CD14-positive monocyte (primary cell): ENCODE measurements around the gene SEMA3E. TPM values are rescaled to one million over a fixed set of nuclear protein-coding genes. Genes with fewer than 3 reads are reported as not detected.
A peak's percentile ranks its signal among the peaks of the same experiment; 100 is the strongest.

Source experiments
- DNase-seq, 3 donors: peaks; one replicate each; pipeline ENCODE4 v3.0.0-alpha.2; 2011 to 2022
- H2AFZ ChIP-seq: 2 replicates; pipeline ENCODE4 v1.6.0; 2012; ENCODE audit warnings: mild to moderate bottlenecking, low read depth, low read length, inconsistent platforms; ENCODE audit not compliant: insufficient read depth, poor library complexity, severe bottlenecking
- H3K27ac ChIP-seq, 2 donors: 1 replicate in 1 of 2; 2 replicates in 1 of 2; pipeline ENCODE4 v1.5.1; 2012 to 2013; ENCODE audit warnings: low read length in 2 of 2, control low read depth in 1 of 2, inconsistent platforms in 1 of 2, low read depth in 1 of 2, mild to moderate bottlenecking in 1 of 2
- H3K27me3 ChIP-seq, 2 donors: one replicate each; pipeline versions ENCODE4 v1.6.0 to v1.6.1; 2011 to 2013; ENCODE audit warnings: low read length in 2 of 2; ENCODE audit not compliant: control insufficient read depth in 2 of 2, insufficient read depth in 2 of 2
- H3K36me3 ChIP-seq, 2 donors: replicated peaks in 1 of 2; 1 replicate in 1 of 2; 2 replicates in 1 of 2; pipeline versions ENCODE4 v1.5.1 to v1.6.1; 2012 to 2013; ENCODE audit warnings: low read length in 2 of 2, control low read depth in 1 of 2, inconsistent platforms in 1 of 2, mild to moderate bottlenecking in 1 of 2; ENCODE audit not compliant: insufficient read depth in 2 of 2, control insufficient read depth in 1 of 2
- H3K4me1 ChIP-seq, 2 donors: 1 replicate in 1 of 2; 2 replicates in 1 of 2; pipeline versions ENCODE4 v1.5.1 to v1.6.1; 2012 to 2013; ENCODE audit warnings: low read length in 2 of 2, control low read depth in 1 of 2, inconsistent platforms in 1 of 2, mild to moderate bottlenecking in 1 of 2, moderate library complexity in 1 of 2; ENCODE audit not compliant: insufficient read depth in 2 of 2, control insufficient read depth in 1 of 2
- H3K4me2 ChIP-seq: replicated peaks from 2 replicates; pipeline ENCODE3; 2012; ENCODE audit warnings: low read length, moderate library complexity, mild to moderate bottlenecking; ENCODE audit not compliant: poor library complexity, severe bottlenecking; ENCODE audit errors: extremely low read depth
- H3K4me3 ChIP-seq, 3 experiments: fragments of 200-600 bp in 1 of 3; sonication (generic) in 1 of 3; replicated peaks in 1 of 3; 1 replicate in 2 of 3; 2 replicates in 1 of 3; pipeline ENCODE4 v1.5.1; 2011 to 2013; ENCODE audit warnings: low read length in 3 of 3, mild to moderate bottlenecking in 3 of 3, control low read depth in 2 of 3, low read depth in 2 of 3, inconsistent platforms in 1 of 3, moderate library complexity in 1 of 3
- H3K79me2 ChIP-seq: 2 replicates; pipeline ENCODE4 v1.6.0; 2012; ENCODE audit warnings: mild to moderate bottlenecking, control low read depth, inconsistent platforms, low read length, moderate library complexity; ENCODE audit not compliant: insufficient read depth
- H3K9ac ChIP-seq: 2 replicates; pipeline ENCODE4 v1.6.0; 2017; ENCODE audit warnings: low read length, mild to moderate bottlenecking; ENCODE audit not compliant: insufficient read depth, poor library complexity, severe bottlenecking
- H3K9me3 ChIP-seq, 2 donors: replicated peaks in 1 of 2; 1 replicate in 1 of 2; 2 replicates in 1 of 2; pipeline versions ENCODE4 v1.5.1 to v1.6.1; 2012 to 2013; ENCODE audit warnings: low read length in 2 of 2, control low read depth in 1 of 2; ENCODE audit not compliant: control insufficient read depth in 1 of 2, insufficient read depth in 1 of 2
- H4K20me1 ChIP-seq: 2 replicates; pipeline ENCODE4 v1.6.0; 2012; ENCODE audit warnings: mild to moderate bottlenecking, low read length, control low read depth, moderate library complexity; ENCODE audit not compliant: insufficient read depth
- H3K27ac Mint-ChIP-seq, 7 donors: one replicate each; pipeline ENCODE4 v1.8.0; 2020; ENCODE audit warnings: mild to moderate bottlenecking in 7 of 7, mixed read lengths in 7 of 7, moderate library complexity in 6 of 7, inconsistent platforms in 2 of 7
- H3K27me3 Mint-ChIP-seq, 3 donors: one replicate each; pipeline ENCODE4 v1.8.0; 2021 to 2022; ENCODE audit warnings: low read depth in 3 of 3, mild to moderate bottlenecking in 3 of 3, mixed read lengths in 3 of 3, moderate library complexity in 3 of 3, inconsistent platforms in 1 of 3
- H3K36me3 Mint-ChIP-seq, 2 donors: one replicate each; pipeline ENCODE4 v1.8.0; 2020; ENCODE audit warnings: mixed read lengths in 2 of 2, inconsistent platforms in 1 of 2, mild to moderate bottlenecking in 1 of 2
- H3K4me1 Mint-ChIP-seq: one replicate; pipeline ENCODE4 v1.8.0; 2020; ENCODE audit warnings: mild to moderate bottlenecking, mixed read lengths
- H3K4me3 Mint-ChIP-seq, 2 donors: one replicate each; pipeline ENCODE4 v1.8.0; 2020; ENCODE audit warnings: mild to moderate bottlenecking in 2 of 2, mixed read lengths in 2 of 2, moderate library complexity in 1 of 2
- H3K9me3 Mint-ChIP-seq, 7 donors: one replicate each; pipeline ENCODE4 v1.8.0; 2020 to 2022; ENCODE audit warnings: mixed read lengths in 7 of 7, mild to moderate bottlenecking in 6 of 7, moderate library complexity in 6 of 7, inconsistent platforms in 2 of 7
- WGBS: methylation state at CpG from one replicate; pipeline ENCODE4 v1.1.5; 2013; ENCODE audit warnings: missing lambda C conversion rate; ENCODE audit not compliant: insufficient coverage; 5-methylcytosine and 5-hydroxymethylcytosine counted together
- intact Hi-C, 2 donors: fragments of 100-400 bp; cut with micrococcal nuclease; formaldehyde crosslinking; loops; one replicate each; pipeline versions ENCODE4 v1.15.0 to v1.15.1; 2023
- polyA plus RNA-seq, 3 donors: library from polyadenylated mRNA; depleted of rRNA in 1 of 3; unstranded in 2 of 3; stranded (reverse) in 1 of 3; fragments of 300-500 nt in 2 of 3; fragments of >200 nt in 1 of 3; fragmentation: Illumina TruSeq in 2 of 3; gene quantifications; 1 replicate in 2 of 3; 2 replicates in 1 of 3; pipeline ENCODE4 v1.2.3, GENCODE V29; 2012 to 2021
- TF ChIP-seq, protein P1 (sequence below): fragments of 200-600 bp; IDR thresholded peaks from one replicate; pipeline ENCODE4 v1.8.0; 2022; ENCODE audit warnings: antibody characterized with exemption, mild to moderate bottlenecking

The SEMA3E gene
- polyA plus RNA-seq, 3 donors = not detected

DNA sequence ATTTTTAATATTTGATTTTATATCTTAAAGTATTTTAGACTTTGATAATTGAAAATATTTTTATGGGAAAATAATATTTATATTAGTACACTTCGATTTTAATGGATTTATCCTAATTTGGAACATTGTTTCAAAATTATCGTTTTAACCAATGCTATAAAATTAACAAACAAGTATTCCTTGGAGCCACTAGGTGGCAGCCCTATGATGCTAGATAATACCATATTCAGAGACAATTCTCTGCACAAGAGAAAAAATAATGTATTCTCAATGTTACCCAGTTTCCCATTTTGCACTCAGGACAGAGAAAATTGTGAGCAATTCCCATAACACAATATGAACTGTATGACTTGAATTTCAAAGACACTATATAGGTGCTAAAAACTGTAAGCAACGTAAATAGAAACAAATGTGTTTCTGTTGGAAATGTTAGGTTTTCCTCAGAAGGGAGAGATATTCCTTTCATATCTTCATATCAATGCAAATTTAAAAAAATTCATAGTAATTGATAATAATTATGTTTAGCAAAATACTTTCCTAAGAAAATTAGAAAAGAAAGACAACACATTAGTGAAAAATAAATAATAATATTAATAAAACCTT, 237.8 kb downstream of the SEMA3E start:
- no peaks in the 10 kb centered on the region for H4K20me1 ChIP-seq
- intact Hi-C loops = no loop called here

DNA sequence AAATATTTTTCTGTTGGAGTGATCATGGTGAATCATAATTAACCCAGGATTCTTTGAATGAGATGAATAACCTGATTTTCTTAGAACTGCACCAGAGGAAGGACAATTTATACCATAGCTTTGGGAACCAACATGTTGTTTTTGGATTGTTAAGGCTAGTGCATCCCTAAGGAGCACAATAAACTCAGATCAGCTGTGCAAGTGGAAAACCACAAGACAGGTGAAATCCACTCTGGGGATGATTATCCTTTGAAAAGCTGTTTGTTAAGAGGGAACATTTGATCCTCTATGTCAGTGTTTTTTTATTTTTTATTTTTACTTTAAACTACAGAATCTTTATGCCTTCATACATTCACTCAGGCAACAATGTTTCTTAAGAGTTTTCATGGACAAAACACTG, 254.2 kb downstream of the SEMA3E start:
- no peak overlapping the region for H3K27ac Mint-ChIP-seq
- no peaks in the 10 kb centered on the region for H3K79me2 ChIP-seq
- intact Hi-C loops = no loop called here
- no peaks in the 10 kb centered on the region for H3K36me3 ChIP-seq
- no peak overlapping the region for H2AFZ ChIP-seq
- H3K9me3 ChIP-seq = no peaks in the 10 kb centered on the region
- H4K20me1 ChIP-seq = no peaks in the 10 kb centered on the region
- TF ChIP-seq, protein P1, sequence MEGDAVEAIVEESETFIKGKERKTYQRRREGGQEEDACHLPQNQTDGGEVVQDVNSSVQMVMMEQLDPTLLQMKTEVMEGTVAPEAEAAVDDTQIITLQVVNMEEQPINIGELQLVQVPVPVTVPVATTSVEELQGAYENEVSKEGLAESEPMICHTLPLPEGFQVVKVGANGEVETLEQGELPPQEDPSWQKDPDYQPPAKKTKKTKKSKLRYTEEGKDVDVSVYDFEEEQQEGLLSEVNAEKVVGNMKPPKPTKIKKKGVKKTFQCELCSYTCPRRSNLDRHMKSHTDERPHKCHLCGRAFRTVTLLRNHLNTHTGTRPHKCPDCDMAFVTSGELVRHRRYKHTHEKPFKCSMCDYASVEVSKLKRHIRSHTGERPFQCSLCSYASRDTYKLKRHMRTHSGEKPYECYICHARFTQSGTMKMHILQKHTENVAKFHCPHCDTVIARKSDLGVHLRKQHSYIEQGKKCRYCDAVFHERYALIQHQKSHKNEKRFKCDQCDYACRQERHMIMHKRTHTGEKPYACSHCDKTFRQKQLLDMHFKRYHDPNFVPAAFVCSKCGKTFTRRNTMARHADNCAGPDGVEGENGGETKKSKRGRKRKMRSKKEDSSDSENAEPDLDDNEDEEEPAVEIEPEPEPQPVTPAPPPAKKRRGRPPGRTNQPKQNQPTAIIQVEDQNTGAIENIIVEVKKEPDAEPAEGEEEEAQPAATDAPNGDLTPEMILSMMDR = no peak
- no peak overlapping the region for H3K27ac ChIP-seq
- no peak overlapping the region for H3K4me2 ChIP-seq
- no peaks in the 10 kb centered on the region for H3K4me1 ChIP-seq
- no peaks in the 10 kb centered on the region for H3K4me1 Mint-ChIP-seq
- no peak overlapping the region for H3K4me3 Mint-ChIP-seq
- H3K36me3 Mint-ChIP-seq = no peaks in the 10 kb centered on the region
- no peaks in the 10 kb centered on the region for H3K9me3 Mint-ChIP-seq
- no peaks in the 10 kb centered on the region for H3K27me3 Mint-ChIP-seq
- H3K27me3 ChIP-seq = no peaks in the 10 kb centered on the region
- no peak for DNase-seq
- H3K9ac ChIP-seq = no peak overlapping the region
- no peak overlapping the region for H3K4me3 ChIP-seq

More for the DNA sequence above, 237.8 kb downstream of the SEMA3E start:
- no CpG with 5 or more reads among the region's 3 CpGs for WGBS
- no peak for DNase-seq
- Histone ChIP-seq H3K9me3 (no peaks in the 10 kb centered on the region), H2AFZ (no peak overlapping the region), H3K27me3 (no peaks in the 10 kb centered on the region), H3K27ac (no peak overlapping the region), H3K79me2 (no peaks in the 10 kb centered on the region), H3K36me3 (no peaks in the 10 kb centered on the region), H3K9ac (no peak overlapping the region), H3K4me2 (no peak overlapping the region), H3K4me3 (no peak overlapping the region), H3K4me1 (no peaks in the 10 kb centered on the region)
- Mint-ChIP-seq H3K4me1 (no peaks in the 10 kb centered on the region), H3K27me3 (peaks cover 0 to 5% (median 1%) of the 10 kb centered on the region in 3 donors), H3K4me3 (no peak overlapping the region), H3K36me3 (no peaks in the 10 kb centered on the region), H3K27ac (no peak overlapping the region), H3K9me3 (no peaks in the 10 kb centered on the region)
- TF ChIP-seq, protein P1 = peak; percentile 20
